Neural cell (in vitro differentiated cells): ENCODE measurements around the gene CCDC154. TPM values are rescaled to one million over a fixed set of nuclear protein-coding genes. Genes with fewer than 3 reads are reported as not detected.

Experiments used
- H2AFZ ChIP-seq: fragments of 200-600, 300-800 bp; sonication (generic), shearing (Covaris generic); 2 replicates; pipeline ENCODE4 v1.6.0; 2014; ENCODE audit warnings: low read depth, mild to moderate bottlenecking, antibody characterized with exemption, low read length, moderate library complexity
- H3F3A ChIP-seq: fragments of 200-600 bp; shearing (Covaris generic); 2 replicates; pipeline ENCODE4 v1.6.1; 2016; ENCODE audit warnings: mild to moderate bottlenecking, moderate library complexity, mixed read lengths, antibody characterized with exemption, low read length; ENCODE audit not compliant: insufficient read depth, poor library complexity, severe bottlenecking
- H3K27ac ChIP-seq: fragments of 200-600, 300-800 bp; sonication (generic), shearing (Covaris generic); 2 replicates; pipeline ENCODE4 v1.5.1; 2014; ENCODE audit warnings: mild to moderate bottlenecking, low read length, moderate library complexity
- H3K27me3 ChIP-seq: fragments of 300-800, 200-600 bp; sonication (generic), shearing (Covaris generic); 2 replicates; pipeline ENCODE4 v1.6.0; 2014; ENCODE audit warnings: mild to moderate bottlenecking, low read depth, low read length, moderate library complexity; ENCODE audit not compliant: insufficient read depth
- H3K36me3 ChIP-seq: fragments of 300-800, 200-600 bp; sonication (generic), shearing (Covaris generic); 2 replicates; pipeline ENCODE4 v1.5.1; 2014; ENCODE audit warnings: mild to moderate bottlenecking, antibody characterized with exemption, low read length, moderate library complexity; ENCODE audit not compliant: insufficient read depth
- H3K4me2 ChIP-seq: fragments of 300-800, 200-600 bp; sonication (generic), shearing (Covaris generic); 2 replicates; pipeline ENCODE4 v1.6.0; 2014; ENCODE audit warnings: mild to moderate bottlenecking, low read length
- H3K4me3 ChIP-seq: fragments of 300-800, 200-600 bp; sonication (generic), shearing (Covaris generic); 2 replicates; pipeline ENCODE4 v1.5.1; 2014; ENCODE audit warnings: mild to moderate bottlenecking, low read length, moderate library complexity
- H3K79me2 ChIP-seq: fragments of 200-600 bp; shearing (Covaris generic); replicated peaks from 2 replicates; pipeline ENCODE4 v1.6.0; 2014; ENCODE audit warnings: mild to moderate bottlenecking, low read length, moderate library complexity; ENCODE audit not compliant: insufficient read depth
- H3K9ac ChIP-seq: fragments of 300-800, 200-600 bp; sonication (generic), shearing (Covaris generic); 2 replicates; pipeline ENCODE4 v1.6.1; 2016; ENCODE audit warnings: mild to moderate bottlenecking, low read length, mixed read lengths
- H3K9me2 ChIP-seq: fragments of 200-600 bp; shearing (Covaris generic); 2 replicates; pipeline ENCODE4 v1.6.1; 2016; ENCODE audit warnings: mild to moderate bottlenecking, low read length, mixed read lengths; ENCODE audit not compliant: insufficient read depth
- H3K9me3 ChIP-seq: fragments of 200-600, 300-800 bp; sonication (generic), shearing (Covaris generic); 2 replicates; pipeline ENCODE4 v1.6.1; 2016; ENCODE audit warnings: mild to moderate bottlenecking, mixed run types, low read length, moderate library complexity, mixed read lengths
- H4K20me1 ChIP-seq: fragments of 200-600 bp; shearing (Covaris generic); 2 replicates; pipeline ENCODE4 v1.6.1; 2016; ENCODE audit warnings: mild to moderate bottlenecking, mixed run types; ENCODE audit not compliant: insufficient read depth
- CTCF ChIP-seq: fragments of 450-650 bp; IDR thresholded peaks from 2 replicates; pipeline ENCODE4 v1.5.1; 2014; ENCODE audit warnings: antibody characterized with exemption, mild to moderate bottlenecking, moderate library complexity; ENCODE audit not compliant: poor library complexity, severe bottlenecking
- EP300 ChIP-seq: fragments of 450-650 bp; conservative IDR thresholded peaks from 2 replicates; pipeline ENCODE4 v1.6.1; 2014; ENCODE audit warnings: antibody characterized with exemption, mild to moderate bottlenecking, moderate library complexity; ENCODE audit not compliant: poor library complexity, severe bottlenecking
- EZH2 ChIP-seq: fragments of 200-600, 300-800 bp; shearing (Covaris generic), sonication (generic); IDR thresholded peaks from 2 replicates; pipeline ENCODE4 v1.6.1; 2014; ENCODE audit warnings: antibody characterized with exemption, low read length, borderline replicate concordance, mild to moderate bottlenecking; ENCODE audit not compliant: insufficient read depth, poor library complexity, severe bottlenecking
- MXI1 ChIP-seq: fragments of 450-650 bp; conservative IDR thresholded peaks from 2 replicates; pipeline ENCODE4 v1.6.1; 2014; ENCODE audit warnings: antibody characterized with exemption, mild to moderate bottlenecking; ENCODE audit not compliant: poor library complexity, severe bottlenecking
- POLR2AphosphoS5 ChIP-seq: IDR thresholded peaks from 2 replicates; pipeline ENCODE4 v1.6.1; 2012
- RAD21 ChIP-seq: fragments of 450-650 bp; conservative IDR thresholded peaks from 2 replicates; pipeline ENCODE4 v1.6.1; 2014; ENCODE audit warnings: antibody characterized with exemption, mild to moderate bottlenecking, moderate library complexity
- SMC3 ChIP-seq: fragments of 450-650 bp; conservative IDR thresholded peaks from 2 replicates; pipeline ENCODE4 v1.6.1; 2014; ENCODE audit warnings: antibody characterized with exemption, mild to moderate bottlenecking, moderate library complexity; ENCODE audit not compliant: poor library complexity
- TAF1 ChIP-seq: IDR thresholded peaks from 2 replicates; pipeline ENCODE4 v1.6.1; 2012; ENCODE audit warnings: low read depth
- polyA plus RNA-seq: library from polyadenylated mRNA; depleted of rRNA; stranded (reverse); fragments of >200 nt; gene quantifications from 2 replicates; pipeline ENCODE4 v1.2.3, GENCODE V29; 2014
- TF ChIP-seq, protein P1 (sequence below): IDR thresholded peaks from 2 replicates; pipeline ENCODE4 v1.6.1; 2012; ENCODE audit warnings: borderline replicate concordance

Gene CCDC154
- polyA plus RNA-seq, 1 donor from 2014 or later, result 3.3 TPM

- TF ChIP-seq EP300, result no peak
- TF ChIP-seq TAF1, result no peak
- TF ChIP-seq, protein P1, sequence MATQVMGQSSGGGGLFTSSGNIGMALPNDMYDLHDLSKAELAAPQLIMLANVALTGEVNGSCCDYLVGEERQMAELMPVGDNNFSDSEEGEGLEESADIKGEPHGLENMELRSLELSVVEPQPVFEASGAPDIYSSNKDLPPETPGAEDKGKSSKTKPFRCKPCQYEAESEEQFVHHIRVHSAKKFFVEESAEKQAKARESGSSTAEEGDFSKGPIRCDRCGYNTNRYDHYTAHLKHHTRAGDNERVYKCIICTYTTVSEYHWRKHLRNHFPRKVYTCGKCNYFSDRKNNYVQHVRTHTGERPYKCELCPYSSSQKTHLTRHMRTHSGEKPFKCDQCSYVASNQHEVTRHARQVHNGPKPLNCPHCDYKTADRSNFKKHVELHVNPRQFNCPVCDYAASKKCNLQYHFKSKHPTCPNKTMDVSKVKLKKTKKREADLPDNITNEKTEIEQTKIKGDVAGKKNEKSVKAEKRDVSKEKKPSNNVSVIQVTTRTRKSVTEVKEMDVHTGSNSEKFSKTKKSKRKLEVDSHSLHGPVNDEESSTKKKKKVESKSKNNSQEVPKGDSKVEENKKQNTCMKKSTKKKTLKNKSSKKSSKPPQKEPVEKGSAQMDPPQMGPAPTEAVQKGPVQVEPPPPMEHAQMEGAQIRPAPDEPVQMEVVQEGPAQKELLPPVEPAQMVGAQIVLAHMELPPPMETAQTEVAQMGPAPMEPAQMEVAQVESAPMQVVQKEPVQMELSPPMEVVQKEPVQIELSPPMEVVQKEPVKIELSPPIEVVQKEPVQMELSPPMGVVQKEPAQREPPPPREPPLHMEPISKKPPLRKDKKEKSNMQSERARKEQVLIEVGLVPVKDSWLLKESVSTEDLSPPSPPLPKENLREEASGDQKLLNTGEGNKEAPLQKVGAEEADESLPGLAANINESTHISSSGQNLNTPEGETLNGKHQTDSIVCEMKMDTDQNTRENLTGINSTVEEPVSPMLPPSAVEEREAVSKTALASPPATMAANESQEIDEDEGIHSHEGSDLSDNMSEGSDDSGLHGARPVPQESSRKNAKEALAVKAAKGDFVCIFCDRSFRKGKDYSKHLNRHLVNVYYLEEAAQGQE, result no peak
- TF ChIP-seq RAD21, result no peak
- TF ChIP-seq POLR2AphosphoS5, result no peak
- no peak for TF ChIP-seq SMC3
- no peak for TF ChIP-seq EZH2
- TF ChIP-seq CTCF, result no peak
- no peak for TF ChIP-seq MXI1
- no peaks in the 10 kb centered on the region for H4K20me1 ChIP-seq
- H3K9ac ChIP-seq, result no peak overlapping the region
- H3K27ac ChIP-seq, result no peak overlapping the region
- H3K36me3 ChIP-seq, result no peaks in the 10 kb centered on the region
- no peak overlapping the region for H2AFZ ChIP-seq
- H3K27me3 ChIP-seq, result no peaks in the 10 kb centered on the region
- H3K9me2 ChIP-seq, result no peaks in the 10 kb centered on the region
- H3K4me3 ChIP-seq, result no peak overlapping the region
- H3K9me3 ChIP-seq, result no peaks in the 10 kb centered on the region
- no peak overlapping the region for H3K4me2 ChIP-seq
- no peaks in the 10 kb centered on the region for H3K79me2 ChIP-seq
- no peaks in the 10 kb centered on the region for H3F3A ChIP-seq
Observed at GRCh38 chr16:1434644-1435592, 9.4 kb downstream of the CCDC154 start.

DNA sequence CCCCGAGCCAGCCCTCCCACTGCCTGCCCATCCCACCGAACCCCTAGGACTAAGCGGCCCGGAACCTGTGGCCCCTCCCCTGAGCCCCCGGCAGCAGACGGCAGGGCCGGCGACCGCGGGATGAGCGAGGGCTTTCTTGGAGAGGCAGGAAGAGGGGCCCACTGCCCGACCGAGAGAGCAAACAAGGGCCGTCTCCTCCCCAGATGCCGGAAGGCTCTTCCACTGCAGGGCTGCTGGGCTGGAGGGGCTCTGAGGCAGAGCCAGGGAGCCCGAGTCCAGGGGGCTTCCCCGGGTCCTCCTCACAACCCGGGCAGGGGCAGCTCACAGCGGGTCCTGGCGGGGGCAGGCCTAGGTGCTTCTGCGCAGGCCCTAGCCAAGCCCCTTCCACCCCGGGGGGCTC is 10.6 kb downstream of the CCDC154 start:
- Histone ChIP-seq H3K4me2 (no peak overlapping the region), H3K27me3 (no peaks in the 10 kb centered on the region), H3K9ac (no peak overlapping the region), H3K9me3 (no peaks in the 10 kb centered on the region), H3K79me2 (no peaks in the 10 kb centered on the region), H4K20me1 (no peaks in the 10 kb centered on the region), H3K36me3 (no peaks in the 10 kb centered on the region), H3K4me3 (no peak overlapping the region), H3K9me2 (no peaks in the 10 kb centered on the region), H3F3A (no peaks in the 10 kb centered on the region), H3K27ac (no peak overlapping the region), H2AFZ (no peak overlapping the region)
- no peak for TF ChIP-seq EP300
- no peak for TF ChIP-seq RAD21
- TF ChIP-seq EZH2, result no peak
- TF ChIP-seq CTCF, result no peak
- TF ChIP-seq TAF1, result no peak
- TF ChIP-seq POLR2AphosphoS5, result no peak
- TF ChIP-seq, protein P1, result no peak
- no peak for TF ChIP-seq SMC3
- TF ChIP-seq MXI1, result no peak
